Upper lobe of right lung (tissue), 1 donor: Measurements from ENCODE around the gene B4GAT1. TPM values are rescaled to one million over a fixed set of nuclear protein-coding genes. Genes with fewer than 3 reads are reported as not detected.

Experiments used
- ATAC-seq: fragments of 200-7000 bp; cut with Tn5 transposase; one replicate; pipeline ENCODE4 v1.9.1; 2020; ENCODE audit warnings: mild to moderate bottlenecking, moderate library complexity
- DNase-seq: peaks from one replicate; pipeline ENCODE4 v3.0.0-alpha.2; 2020
- H3K27ac ChIP-seq: fragments of 200-600 bp; one replicate; pipeline ENCODE4 v1.8.0; 2022
- H3K27me3 ChIP-seq: fragments of 200-600 bp; one replicate; pipeline ENCODE4 v1.8.0; 2022; ENCODE audit warnings: mild to moderate bottlenecking
- H3K36me3 ChIP-seq: fragments of 200-600 bp; one replicate; pipeline ENCODE4 v1.8.0; 2022
- H3K4me1 ChIP-seq: fragments of 200-600 bp; one replicate; pipeline ENCODE4 v1.8.0; 2022
- H3K4me3 ChIP-seq: fragments of 200-600 bp; one replicate; pipeline ENCODE4 v1.8.0; 2022; ENCODE audit warnings: mild to moderate bottlenecking
- H3K9me3 ChIP-seq: fragments of 200-600 bp; one replicate; pipeline ENCODE4 v1.8.0; 2022
- CTCF ChIP-seq: fragments of 200-600 bp; IDR thresholded peaks from one replicate; pipeline ENCODE4 v1.8.0; 2022; ENCODE audit warnings: antibody characterized with exemption
- intact Hi-C: fragments of 100-400 bp; cut with DNase I; formaldehyde crosslinking; loops from one replicate; pipeline ENCODE4 v1.11.0; 2022
- total RNA-seq: library from RNA; stranded (reverse); fragmentation: NEBNext Ultra II Directional; extraction: Animal tissue kit (Norgen Biotek cat#: 25700); gene quantifications from one replicate; pipeline ENCODE4 v1.2.1, GENCODE V29; 2021
- donor health status: DM: no; HTN: yes; CAD: no; lungs with severe emphysema.

B4GAT1 gene
- total RNA-seq, 1 donor from 2014 or later: 27.4 TPM

- ATAC-seq (no peak), DNase-seq (peak; percentile 46)
- H3K27ac ChIP-seq: no peak overlapping the region
- H3K9me3 ChIP-seq: no peaks in the 10 kb centered on the region
- TF ChIP-seq CTCF: no peak
- no peak overlapping the region for H3K4me3 ChIP-seq
- no peaks in the 10 kb centered on the region for H3K27me3 ChIP-seq
- intact Hi-C loops: no loop called here
- peaks cover 35% of the 10 kb centered on the region for H3K36me3 ChIP-seq
- peaks cover 29% of the 10 kb centered on the region for H3K4me1 ChIP-seq
Observed at GRCh38 chr11:66341502-66342126, 5.8 kb downstream of the B4GAT1 start.

GRCh38 chr11:66340596-66341501 lies 6.6 kb downstream of the B4GAT1 start:
- DNase-seq: peak; percentile 57
- H3K27ac ChIP-seq: no peak overlapping the region
- H3K4me3 ChIP-seq: no peak overlapping the region
- no peaks in the 10 kb centered on the region for H3K27me3 ChIP-seq
- intact Hi-C loops: no loop called here
- TF ChIP-seq CTCF: no peak
- H3K36me3 ChIP-seq: peaks cover 35% of the 10 kb centered on the region
- H3K4me1 ChIP-seq: peaks cover 30% of the 10 kb centered on the region
- ATAC-seq: no peak
- no peaks in the 10 kb centered on the region for H3K9me3 ChIP-seq

GRCh38 chr11:66339686-66340483 lies 7.5 kb downstream of the B4GAT1 start:
- no peaks in the 10 kb centered on the region for H3K27me3 ChIP-seq
- peaks cover 35% of the 10 kb centered on the region for H3K36me3 ChIP-seq
- H3K27ac ChIP-seq: no peak overlapping the region
- no peak for ATAC-seq
- no peaks in the 10 kb centered on the region for H3K9me3 ChIP-seq
- no peak for TF ChIP-seq CTCF
- no peak overlapping the region for H3K4me3 ChIP-seq
- intact Hi-C loops: no loop called here
- DNase-seq: peak; percentile 48
- peaks cover 31% of the 10 kb centered on the region for H3K4me1 ChIP-seq

- DNase-seq: peak; percentile 39
- no peak for ATAC-seq
- Histone ChIP-seq H3K4me3 (no peak overlapping the region), H3K9me3 (no peaks in the 10 kb centered on the region), H3K4me1 (peaks cover 34% of the 10 kb centered on the region), H3K27me3 (no peaks in the 10 kb centered on the region), H3K27ac (no peak overlapping the region), H3K36me3 (peaks cover 35% of the 10 kb centered on the region)
- no peak for TF ChIP-seq CTCF
- intact Hi-C loops: no loop called here
Observed at GRCh38 chr11:66339162-66339675, 8.2 kb downstream of the B4GAT1 start.
